Lung microvascular endothelial cell (primary cell): ENCODE measurements around the gene PANK4. TPM values are rescaled to one million over a fixed set of nuclear protein-coding genes. Genes with fewer than 3 reads are reported as not detected.
"Not testable (repeated sequence)": the region's sequence is repeated elsewhere in the genome, so short reads cannot be mapped to it uniquely, and the experiment has no call there.

Experiments used
- DNase-seq, 2 donors: peaks; one replicate each; pipeline versions ENCODE4 v3.0.0 to v3.0.0-alpha.2; 2010; ENCODE audit warnings: low read depth in 2 of 2
- total RNA-seq: library from RNA; depleted of rRNA; stranded (reverse); fragments of >200 nt; gene quantifications from 2 replicates; pipeline ENCODE4 v1.2.1, GENCODE V29; 2014

PANK4 gene
- total RNA-seq, 1 donor from 2014 or later: 21.0 TPM

GRCh38 chr1:2558861-2559260 lies 32.5 kb upstream of the PANK4 start:
- DNase-seq: no peak

DNA sequence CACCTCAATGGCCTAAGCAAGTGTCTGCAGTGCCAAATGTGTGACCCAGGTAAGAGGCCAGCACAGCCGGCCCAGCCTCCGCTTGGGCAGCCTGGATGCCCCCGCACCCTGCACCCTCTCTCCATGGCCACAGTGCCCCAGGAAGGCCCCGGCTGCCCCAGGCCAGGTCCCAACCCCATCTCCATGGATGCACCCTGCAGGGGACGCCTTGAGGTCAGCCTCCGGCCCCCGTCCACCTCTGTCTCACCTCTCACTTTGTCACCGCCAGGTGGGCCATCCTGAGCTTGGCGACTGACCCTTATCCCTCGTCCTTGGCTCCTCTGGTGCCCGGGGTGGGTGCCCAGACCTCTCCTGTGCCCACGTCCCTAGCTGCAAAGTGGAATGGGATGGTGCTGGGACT lies 32.0 kb upstream of the PANK4 start:
- no peak for DNase-seq

DNA sequence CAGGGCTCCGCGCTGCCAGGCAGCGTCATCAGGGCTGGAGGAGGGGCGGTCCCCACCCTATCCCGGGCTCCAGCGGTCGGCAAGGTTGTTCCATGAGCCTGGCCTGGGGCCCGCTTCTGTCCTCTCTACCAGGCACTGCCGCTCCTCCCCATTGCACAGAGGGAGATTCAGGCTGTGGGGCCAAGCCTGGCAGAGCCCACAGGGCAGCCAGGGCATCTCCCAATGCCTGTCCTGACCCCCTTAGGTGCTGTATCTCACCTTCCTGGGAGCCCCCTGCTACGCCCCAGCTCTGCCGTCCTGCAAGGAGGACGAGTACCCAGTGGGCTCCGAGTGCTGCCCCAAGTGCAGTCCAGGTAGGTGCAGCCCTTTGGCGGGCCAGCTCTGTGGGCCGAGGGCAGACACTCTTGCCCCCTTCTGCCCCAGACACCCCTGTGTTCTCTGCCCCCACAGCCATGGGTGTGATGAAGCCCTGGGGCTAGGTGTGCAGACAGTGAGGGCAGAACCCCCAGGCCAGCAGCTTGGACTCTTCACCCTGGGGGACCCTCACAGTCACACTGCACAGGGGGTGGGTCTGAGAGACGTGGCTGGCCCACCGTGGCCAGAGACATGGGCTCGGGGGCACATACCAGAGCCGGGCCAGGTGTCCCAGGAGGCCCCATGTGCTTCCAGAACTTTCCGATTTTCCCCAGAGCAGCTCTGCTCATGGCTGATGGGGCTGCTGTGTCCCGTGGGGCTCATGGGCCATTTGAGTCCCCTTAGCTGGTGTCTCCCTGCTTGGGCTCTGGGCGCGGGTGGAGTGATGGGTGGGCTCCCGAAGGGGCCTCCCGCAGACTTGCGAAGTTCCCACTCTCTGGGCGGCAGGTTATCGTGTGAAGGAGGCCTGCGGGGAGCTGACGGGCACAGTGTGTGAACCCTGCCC lies 31.3 kb upstream of the PANK4 start:
- peak in 1 of 2 donors; percentile 65 for DNase-seq

- DNase-seq: peak in 1 of 2 donors; percentile 27
Observed at GRCh38 chr1:2556678-2557481, 30.5 kb upstream of the PANK4 start.

GRCh38 chr1:2556277-2556677 lies 29.9 kb upstream of the PANK4 start, which contains the start of gene TNFRSF14:
Gene TNFRSF14, plus strand, starts transcription at chr1:2556371. Its CDS starts 294 bp downstream, at chr1:2556665.
- DNase-seq: peak; percentile 75 to 80

DNA sequence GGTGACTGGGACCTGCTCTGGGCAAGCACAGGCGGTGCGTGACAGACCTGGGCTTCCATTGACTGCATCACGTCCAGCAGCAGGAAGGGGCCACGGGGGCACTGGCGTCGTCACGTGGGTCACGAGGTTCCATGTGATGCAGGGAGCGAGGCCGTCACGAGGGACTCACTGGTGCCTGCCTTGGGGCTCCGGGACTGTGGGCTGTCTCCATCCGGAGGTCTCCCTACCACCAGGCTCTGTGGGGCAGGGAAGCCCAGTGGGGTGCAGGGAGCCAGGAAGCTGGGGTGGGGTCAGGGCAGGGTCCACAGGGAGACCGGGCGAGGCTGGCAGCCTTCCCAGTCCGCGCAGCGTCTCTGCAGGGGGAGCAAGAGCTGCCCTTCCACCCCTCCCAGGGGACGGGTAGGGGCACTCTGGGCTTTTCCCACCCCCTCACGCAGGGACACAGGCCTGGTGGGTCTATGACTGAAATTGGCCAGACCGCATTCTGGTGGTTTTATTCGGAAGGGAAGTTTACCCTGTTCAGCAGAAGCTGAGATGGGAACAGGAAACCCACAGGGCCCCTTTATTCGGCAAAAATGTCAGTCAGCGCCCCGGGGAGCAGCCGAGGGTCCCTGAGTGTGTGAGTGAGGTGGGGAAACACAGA lies 29.4 kb upstream of the PANK4 start:
- peak; percentile 82 to 97 for DNase-seq

- peak; percentile 55 to 73 for DNase-seq
Observed at GRCh38 chr1:2554621-2555387, 28.4 kb upstream of the PANK4 start.

- peak in 1 of 2 donors; percentile 59 for DNase-seq
Observed at GRCh38 chr1:2553871-2554620, 27.6 kb upstream of the PANK4 start.

- DNase-seq: not testable (repeated sequence)
Observed at GRCh38 chr1:2553076-2553475, 26.7 kb upstream of the PANK4 start.

DNA sequence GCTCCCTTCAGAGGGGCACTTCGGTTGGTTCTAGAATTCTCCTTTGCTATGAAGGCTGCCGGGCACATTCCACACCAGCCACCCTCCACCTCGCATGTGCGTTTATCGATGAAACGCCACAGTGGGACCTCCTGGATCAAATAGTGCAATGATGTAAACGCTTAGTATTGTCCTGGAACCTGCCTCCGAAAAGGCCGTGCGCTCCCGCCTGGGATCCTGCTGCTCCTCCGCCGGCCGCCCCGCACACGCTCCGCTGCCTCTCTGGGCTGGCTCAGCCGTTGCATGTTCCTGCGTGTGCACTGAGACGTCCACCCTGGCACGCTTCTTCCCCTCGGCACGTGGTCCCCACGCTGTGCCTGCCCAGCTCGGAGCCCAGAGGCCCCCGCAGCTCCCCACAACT lies 25.8 kb upstream of the PANK4 start:
- no peak for DNase-seq

DNA sequence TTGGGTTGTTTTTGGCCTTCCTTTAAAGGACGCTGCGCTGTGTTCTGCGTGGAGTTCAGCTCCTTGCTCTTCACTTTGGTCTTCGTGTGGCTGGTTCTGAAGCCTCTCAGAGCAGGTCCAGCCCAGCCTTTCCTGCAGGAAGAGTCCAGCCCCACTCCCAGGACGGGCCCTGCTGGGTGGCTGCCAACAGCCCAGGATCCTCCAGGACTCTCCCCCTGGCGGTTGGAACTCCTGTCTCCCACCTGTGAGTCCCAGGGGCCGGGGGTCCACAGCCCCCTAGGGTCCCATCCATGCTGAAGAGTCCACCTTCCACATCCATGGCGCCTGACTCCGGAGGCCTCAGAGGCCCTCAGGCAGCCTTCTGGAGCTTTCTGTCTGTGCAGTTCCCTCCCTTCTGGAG lies 25.1 kb upstream of the PANK4 start:
- not testable (repeated sequence) for DNase-seq

DNA sequence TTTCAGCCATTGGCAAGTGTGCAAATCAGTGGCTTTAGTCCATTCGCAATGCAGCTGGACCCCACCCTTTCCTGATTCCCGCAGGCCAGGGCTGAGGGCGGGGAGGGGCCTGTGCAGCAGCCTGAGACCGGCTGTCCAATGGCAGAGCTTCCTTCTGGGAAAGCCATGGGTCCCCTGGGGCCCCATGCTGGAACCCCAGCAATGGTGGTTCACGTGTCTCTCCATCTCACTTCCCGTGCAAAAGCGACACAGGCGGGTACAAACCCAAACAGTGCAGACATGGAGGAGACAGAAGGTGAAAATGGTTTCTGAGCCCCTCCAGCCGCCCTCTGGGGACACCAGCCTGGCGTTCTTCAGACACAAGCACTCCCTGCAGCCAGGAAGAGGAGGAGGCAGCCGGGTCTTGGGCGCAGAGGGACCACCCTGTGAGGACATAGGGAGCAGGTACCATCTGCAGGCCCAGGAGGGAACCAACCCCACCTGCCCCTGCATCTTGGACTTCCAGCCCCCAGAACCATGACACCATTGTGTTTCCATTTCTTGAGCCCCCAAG lies 24.0 kb upstream of the PANK4 start:
- DNase-seq: not testable (repeated sequence)

- DNase-seq: not testable (repeated sequence)
Observed at GRCh38 chr1:2549367-2550029, 23.1 kb upstream of the PANK4 start.

GRCh38 chr1:2548068-2548589 lies 21.7 kb upstream of the PANK4 start:
- DNase-seq: peak; percentile 69 to 89

DNA sequence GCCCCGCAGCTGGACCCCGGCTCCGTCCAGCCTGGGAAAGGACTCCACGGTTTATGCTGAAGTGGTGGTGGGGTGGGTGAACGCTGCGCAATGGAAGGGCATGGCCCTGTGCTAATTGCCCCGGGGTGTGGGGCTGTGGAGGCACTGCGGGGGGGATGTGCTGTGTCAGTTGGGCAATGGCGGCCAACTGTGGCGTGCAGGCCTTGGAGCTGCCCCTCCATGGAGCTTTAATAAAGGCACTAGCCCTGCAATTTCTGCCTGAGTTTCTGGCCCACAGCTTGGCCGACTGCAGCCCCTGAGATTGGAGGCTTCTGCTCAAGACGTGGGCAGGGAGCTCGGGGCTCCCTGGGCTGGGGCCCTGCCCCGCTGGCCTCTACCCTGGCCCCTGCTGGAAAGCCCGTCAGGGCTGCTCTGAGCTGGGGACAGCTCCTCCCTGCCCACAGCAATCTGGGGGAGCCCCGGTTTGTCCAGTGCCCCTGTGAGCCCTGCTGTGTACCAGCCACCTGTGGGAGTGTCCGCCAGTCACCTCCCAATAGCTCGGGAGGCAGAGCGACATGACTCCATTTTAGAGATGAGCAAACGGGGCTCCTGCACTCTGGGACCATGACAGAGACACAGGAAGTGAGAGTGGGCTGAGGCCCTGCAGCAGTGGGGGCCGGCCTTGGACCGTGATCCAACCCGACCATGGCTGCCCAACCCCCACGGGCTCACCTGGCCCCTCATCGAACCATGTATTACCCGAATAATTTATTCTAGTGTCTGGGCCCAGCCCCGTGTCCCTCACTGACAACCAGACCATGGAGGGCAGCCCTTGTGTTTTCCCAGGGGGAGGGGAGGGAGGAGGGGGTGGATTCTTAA lies 21.0 kb upstream of the PANK4 start:
- DNase-seq: peak in 1 of 2 donors; percentile 23

GRCh38 chr1:2546515-2547209 lies 20.3 kb upstream of the PANK4 start:
- DNase-seq: peak; percentile 74 to 94

DNA sequence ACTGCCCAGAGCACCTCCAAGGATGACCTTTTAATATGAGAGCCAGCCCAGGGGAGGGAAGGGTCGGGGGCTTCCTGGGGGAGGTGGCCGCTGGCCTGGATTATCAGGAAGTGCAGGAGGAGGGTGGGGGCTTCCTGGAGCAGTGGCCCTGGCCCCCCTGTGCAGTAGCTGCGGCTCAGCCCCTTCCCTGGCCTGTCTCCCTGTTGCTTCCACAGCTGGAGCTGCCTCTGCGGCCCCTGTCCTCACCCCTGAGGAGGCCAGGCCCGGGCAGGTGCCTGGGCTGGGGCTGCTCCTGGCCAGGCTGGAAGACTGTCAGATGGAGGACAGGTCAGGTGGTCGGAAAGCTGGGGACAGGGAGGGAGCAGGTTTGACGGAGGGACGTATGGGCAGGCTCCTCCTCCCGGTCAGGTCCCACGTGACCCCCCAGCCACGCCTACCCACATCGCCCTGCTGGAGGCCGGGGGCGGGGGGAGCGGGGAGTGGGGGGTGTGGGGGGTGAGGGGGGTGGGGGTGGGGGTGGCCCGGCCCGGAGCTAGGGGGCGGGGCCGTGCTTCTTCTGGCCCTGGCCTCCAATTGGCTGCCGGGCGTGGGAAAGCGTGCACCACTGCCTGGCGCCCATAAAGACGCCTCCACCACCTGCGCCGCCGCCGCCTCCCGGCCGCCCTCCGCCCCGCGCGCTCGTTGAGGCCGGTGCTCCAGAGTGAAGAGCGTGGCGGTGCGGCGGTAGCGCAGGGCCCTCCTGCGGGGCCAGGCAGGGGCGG lies 19.5 kb upstream of the PANK4 start:
- DNase-seq: peak; percentile 85 to 98
